Adrenal gland (tissue), 12 donors: ENCODE measurements around the gene ACOX2. TPM values are rescaled to one million over a fixed set of nuclear protein-coding genes. Genes with fewer than 3 reads are reported as not detected.

Source experiments
- DNase-seq, 7 donors: peaks; one replicate each; pipeline ENCODE4 v3.0.0-alpha.2; 2019 to 2020
- H3K27ac ChIP-seq, 5 donors: fragments of 200-600 bp; sonication (generic) in 4 of 5; 1 replicate in 3 of 5; 2 replicates in 2 of 5; pipeline versions ENCODE4 v1.5.1 to v1.8.0; 2016 to 2020; ENCODE audit warnings: mild to moderate bottlenecking in 1 of 5
- H3K27me3 ChIP-seq: fragments of 200-600 bp; 2 replicates; pipeline ENCODE4 v1.8.0; 2021
- H3K36me3 ChIP-seq, 2 donors: fragments of 200-600 bp; replicated peaks in 1 of 2; 1 replicate in 1 of 2; 2 replicates in 1 of 2; pipeline versions ENCODE4 v1.5.1 to v1.8.0; 2018 to 2022
- H3K4me1 ChIP-seq, 2 donors: fragments of 200-600 bp; replicated peaks in 1 of 2; 1 replicate in 1 of 2; 2 replicates in 1 of 2; pipeline versions ENCODE4 v1.5.1 to v1.8.0; 2018 to 2021
- H3K4me3 ChIP-seq, 4 donors: fragments of 200-600 bp; sonication (generic) in 3 of 4; one replicate each; pipeline ENCODE4 v1.5.1; 2016 to 2018
- H3K9me3 ChIP-seq, 3 donors: fragments of 200-600 bp; sonication (generic) in 1 of 3; replicated peaks in 1 of 3; 1 replicate in 2 of 3; 2 replicates in 1 of 3; pipeline versions ENCODE4 v1.5.1 to v1.8.0; 2016 to 2021
- POLR2A ChIP-seq, 2 donors: fragments of 450-650 bp; IDR thresholded peaks; one replicate each; pipeline ENCODE4 v1.6.1; 2017; ENCODE audit warnings: antibody characterized with exemption in 2 of 2, mild to moderate bottlenecking in 2 of 2, moderate library complexity in 1 of 2
- WGBS, 4 donors: extraction: QIAGEN DNeasy Blood & Tissue Kit in 2 of 4; methylation state at CpG; one replicate each; pipeline versions ENCODE4 v1.1.5 to v1.1.7; 2013 to 2017; 5-methylcytosine and 5-hydroxymethylcytosine counted together
- intact Hi-C, 2 donors: fragments of 100-400 bp; cut with DNase I; formaldehyde crosslinking; loops; one replicate each; pipeline versions ENCODE4 v1.14.1 to v1.15.0; 2022 to 2023
- polyA plus RNA-seq, 3 donors: library from polyadenylated mRNA; stranded (reverse); fragments of 200-250 nt in 2 of 3; fragments of 350-450 nt in 1 of 3; fragmentation: Illumina TruSeq in 1 of 3; extraction: RNeasy Lipid Tissue Mini Kit (QIAGEN cat#74804) in 1 of 3; gene quantifications; one replicate each; pipeline ENCODE4 v1.2.3, GENCODE V29; 2013 to 2014
- total RNA-seq, 9 donors: library from RNA; depleted of rRNA in 4 of 9; stranded (reverse); fragments of >200 nt in 4 of 9; fragments of 120-200 nt in 1 of 9; fragmentation: NEBNext Ultra II Directional in 1 of 9; extraction: Animal tissue kit (Norgen Biotek cat#: 25700) in 1 of 9; gene quantifications; one replicate each; pipeline versions ENCODE4 v1.1.0 to v1.2.4, GENCODE V29; 2013 to 2023
- TF ChIP-seq, protein P1 (sequence below), 6 experiments: fragments of 450-650 bp in 4 of 6; fragments of 200-600 bp in 2 of 6; sonication (generic) in 1 of 6; IDR thresholded peaks; 1 replicate in 5 of 6; 2 replicates in 1 of 6; pipeline versions ENCODE4 v1.5.1 to v1.8.0; 2016 to 2021; ENCODE audit warnings: antibody characterized with exemption in 6 of 6, mild to moderate bottlenecking in 2 of 6, moderate library complexity in 1 of 6
- donor health status: healthy with polysubstance abuse.
- donor health status: Bipolar disorder and iron deficiency.
- donor health status: DM: yes; HTN: yes; CAD: no.
- donor health status: DM: no; HTN: no; CAD: no.
- donor health status: DM: no; HTN: no; CAD: no.
- donor health status: DM: yes; HTN: yes; CAD: no.

Gene ACOX2
- total and polyA plus RNA-seq, 12 donors: 8.1 to 65.5 (median 32.8) TPM

DNA sequence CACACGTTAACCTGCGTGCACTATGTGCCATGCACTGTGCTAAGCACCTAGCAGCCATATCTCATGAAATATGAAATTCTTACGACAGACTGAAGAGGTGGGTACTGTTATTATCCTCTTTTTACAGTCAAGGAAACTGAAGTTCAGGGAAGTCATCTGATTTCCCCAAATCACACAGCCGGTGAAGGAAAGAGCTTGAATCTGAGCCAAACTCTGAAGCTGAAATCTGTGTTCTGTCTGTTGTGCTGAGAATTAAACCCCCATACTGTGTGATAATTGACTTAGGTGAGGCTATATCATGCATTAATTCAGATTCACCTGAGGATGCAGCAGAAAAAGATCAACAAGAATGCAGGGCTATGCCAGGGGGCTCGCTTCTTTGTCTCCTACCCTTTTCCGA is 39.7 kb upstream of the ACOX2 start:
- H3K36me3 ChIP-seq: no peaks in the 10 kb centered on the region
- TF ChIP-seq, protein P1, sequence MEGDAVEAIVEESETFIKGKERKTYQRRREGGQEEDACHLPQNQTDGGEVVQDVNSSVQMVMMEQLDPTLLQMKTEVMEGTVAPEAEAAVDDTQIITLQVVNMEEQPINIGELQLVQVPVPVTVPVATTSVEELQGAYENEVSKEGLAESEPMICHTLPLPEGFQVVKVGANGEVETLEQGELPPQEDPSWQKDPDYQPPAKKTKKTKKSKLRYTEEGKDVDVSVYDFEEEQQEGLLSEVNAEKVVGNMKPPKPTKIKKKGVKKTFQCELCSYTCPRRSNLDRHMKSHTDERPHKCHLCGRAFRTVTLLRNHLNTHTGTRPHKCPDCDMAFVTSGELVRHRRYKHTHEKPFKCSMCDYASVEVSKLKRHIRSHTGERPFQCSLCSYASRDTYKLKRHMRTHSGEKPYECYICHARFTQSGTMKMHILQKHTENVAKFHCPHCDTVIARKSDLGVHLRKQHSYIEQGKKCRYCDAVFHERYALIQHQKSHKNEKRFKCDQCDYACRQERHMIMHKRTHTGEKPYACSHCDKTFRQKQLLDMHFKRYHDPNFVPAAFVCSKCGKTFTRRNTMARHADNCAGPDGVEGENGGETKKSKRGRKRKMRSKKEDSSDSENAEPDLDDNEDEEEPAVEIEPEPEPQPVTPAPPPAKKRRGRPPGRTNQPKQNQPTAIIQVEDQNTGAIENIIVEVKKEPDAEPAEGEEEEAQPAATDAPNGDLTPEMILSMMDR (IDR thresholded peaks at IDR 0.05): no peak
- TF ChIP-seq POLR2A (IDR thresholded peaks at IDR 0.05): no peak
- H3K27me3 ChIP-seq: no peaks in the 10 kb centered on the region
- H3K4me3 ChIP-seq: peak overlapping the region in 1 of 4 donors; percentile 16
- intact Hi-C loops: no loop called here
- peak overlapping the region in 2 of 5 donors; percentile 26 to 84 for H3K27ac ChIP-seq
- H3K4me1 ChIP-seq: peaks cover 0 to 15% of the 10 kb centered on the region in 2 donors
- no peak for DNase-seq
- WGBS, 4 donors: 71 to 78% (median 76%) methylated on average over 6 of the region's 6 CpGs
- no peaks in the 10 kb centered on the region for H3K9me3 ChIP-seq

DNA sequence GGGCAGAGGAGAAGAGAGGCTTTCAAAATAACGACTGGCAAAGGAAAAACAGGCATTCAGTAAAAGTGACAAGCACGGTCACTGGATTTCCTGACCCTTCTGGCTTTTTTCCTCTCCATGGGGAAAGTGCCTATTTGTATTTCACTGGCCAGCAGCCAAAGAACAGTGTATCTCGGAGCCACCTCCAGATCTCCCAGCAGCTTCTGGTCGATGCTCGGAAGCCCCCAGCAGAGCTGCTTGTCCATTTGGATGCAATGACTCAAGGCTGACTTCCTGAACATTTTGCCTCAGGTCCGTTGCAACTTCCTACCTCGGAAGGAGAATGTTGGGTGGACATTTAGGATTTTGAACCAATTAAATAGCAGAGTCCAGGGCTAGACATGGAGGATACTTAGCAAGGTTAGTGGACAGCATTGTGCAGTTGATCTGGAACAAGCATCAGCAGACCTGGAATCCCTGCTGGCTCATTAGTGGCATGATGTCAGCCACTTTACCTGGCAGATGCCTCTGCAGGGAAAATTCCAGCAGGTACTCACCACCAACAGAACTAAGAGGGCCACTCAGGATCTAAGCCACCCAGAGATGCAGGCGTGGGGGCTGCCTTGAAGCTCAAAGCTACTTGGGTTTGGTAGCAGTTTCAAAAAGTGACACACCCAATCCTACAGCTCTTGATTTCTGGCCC is 39.1 kb upstream of the ACOX2 start:
- intact Hi-C loops: no loop called here
- no peak for TF ChIP-seq POLR2A (IDR thresholded peaks at IDR 0.05)
- TF ChIP-seq, protein P1 (IDR thresholded peaks at IDR 0.05): no peak
- Histone ChIP-seq H3K27me3 (no peaks in the 10 kb centered on the region), H3K4me1 (peaks cover 0 to 15% of the 10 kb centered on the region in 2 donors), H3K36me3 (no peaks in the 10 kb centered on the region), H3K4me3 (no peak overlapping the region), H3K27ac (peak overlapping the region in 1 of 5 donors; percentile 84), H3K9me3 (no peaks in the 10 kb centered on the region)
- peak in 2 of 7 donors; percentile 4 to 14 for DNase-seq
- WGBS, 4 donors: 52 to 54% (median 53%) methylated on average over 6 to 8 of the region's 8 CpGs

DNA sequence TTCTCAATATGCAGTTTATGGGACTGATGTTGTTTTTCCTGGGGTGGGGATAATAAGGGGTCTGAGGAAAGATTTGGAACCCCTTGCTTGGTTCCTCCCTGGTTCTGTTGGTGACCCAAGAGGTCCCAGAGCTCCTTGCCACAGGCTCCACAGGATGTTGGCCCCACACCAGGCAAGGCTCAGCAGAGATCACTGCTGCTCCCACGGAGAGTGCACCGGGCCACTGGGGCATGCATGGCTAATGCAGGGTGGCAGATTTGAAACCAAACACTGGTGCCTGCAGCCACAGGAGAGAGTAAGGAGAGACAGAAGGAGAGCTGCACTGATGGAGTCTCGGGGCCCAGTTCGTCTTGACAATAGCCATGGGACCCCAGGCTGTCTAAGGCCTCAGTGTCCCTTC is 37.7 kb upstream of the ACOX2 start:
- Histone ChIP-seq H3K4me3 (no peak overlapping the region), H3K9me3 (no peaks in the 10 kb centered on the region), H3K27ac (no peak overlapping the region), H3K4me1 (peaks cover 0 to 15% of the 10 kb centered on the region in 2 donors), H3K36me3 (no peaks in the 10 kb centered on the region), H3K27me3 (no peaks in the 10 kb centered on the region)
- TF ChIP-seq, protein P1 (IDR thresholded peaks at IDR 0.05): no peak
- no peak for TF ChIP-seq POLR2A (IDR thresholded peaks at IDR 0.05)
- no peak for DNase-seq
- intact Hi-C loops: no loop called here
- 89 to 94% (median 92%) methylated on average over 4 of the region's 4 CpGs for WGBS, 4 donors

DNA sequence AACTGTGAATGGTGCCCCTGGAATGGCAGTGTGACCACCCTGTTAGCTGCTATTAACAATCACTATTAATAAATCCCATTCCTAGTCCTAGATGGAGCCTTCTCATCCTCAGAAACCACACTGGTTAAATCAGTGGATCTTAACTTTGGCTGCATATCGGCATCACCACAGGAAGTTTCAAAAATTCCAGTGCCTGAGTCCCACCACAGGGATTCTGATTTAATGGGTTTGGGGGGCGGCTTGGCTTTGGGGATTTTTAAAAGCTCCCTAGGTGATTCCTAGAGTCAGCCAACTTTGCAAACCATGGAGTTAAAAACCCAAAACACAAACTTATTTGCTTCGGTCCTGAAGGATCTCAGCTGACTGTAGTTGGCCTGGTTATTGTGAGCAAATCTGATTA is 37.1 kb upstream of the ACOX2 start:
- H3K36me3 ChIP-seq: no peaks in the 10 kb centered on the region
- no peaks in the 10 kb centered on the region for H3K9me3 ChIP-seq
- 76 to 86% (median 80%) methylated on average over 3 of the region's 3 CpGs for WGBS, 4 donors
- H3K4me1 ChIP-seq: peaks cover 0 to 15% of the 10 kb centered on the region in 2 donors
- H3K27me3 ChIP-seq: no peaks in the 10 kb centered on the region
- no peak for DNase-seq
- no peak overlapping the region for H3K27ac ChIP-seq
- H3K4me3 ChIP-seq: no peak overlapping the region
- intact Hi-C loops: no loop called here
- no peak for TF ChIP-seq POLR2A (IDR thresholded peaks at IDR 0.05)
- TF ChIP-seq, protein P1 (IDR thresholded peaks at IDR 0.05): no peak
